Germinal center (tissue), 1 donor: ENCODE measurements around the gene PRKD1.

ENCODE experiments used
- DNase-seq: peaks from one replicate; pipeline ENCODE4 v3.0.0; 2012; ENCODE audit warnings: mixed read lengths, low spot score

The PRKD1 gene

GRCh38 chr14:29836395-29836794 lies 91.3 kb downstream of the PRKD1 start:
- no peak for DNase-seq

DNA sequence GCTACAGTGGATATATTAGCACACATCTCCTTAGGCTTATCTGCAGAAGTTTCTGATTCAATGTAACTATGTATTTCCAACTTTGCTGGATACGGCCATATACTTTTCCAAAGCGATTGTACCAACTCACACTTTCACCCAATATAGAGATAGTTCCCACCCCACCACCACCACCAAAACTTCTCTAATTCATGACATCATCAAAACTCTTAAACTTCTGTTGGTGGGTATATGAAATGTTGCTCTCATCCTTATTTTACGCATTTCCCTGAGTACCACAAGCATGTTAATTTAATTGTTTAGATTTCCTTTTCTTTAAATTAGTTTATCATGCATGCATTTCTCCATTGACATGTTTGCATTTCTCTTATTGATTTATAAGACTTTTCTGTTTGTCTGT lies 95.6 kb downstream of the PRKD1 start:
- no peak for DNase-seq

GRCh38 chr14:29829851-29830250 lies 97.8 kb downstream of the PRKD1 start:
- no peak for DNase-seq

GRCh38 chr14:29823816-29824215 lies 103.8 kb downstream of the PRKD1 start:
- no peak for DNase-seq

DNA sequence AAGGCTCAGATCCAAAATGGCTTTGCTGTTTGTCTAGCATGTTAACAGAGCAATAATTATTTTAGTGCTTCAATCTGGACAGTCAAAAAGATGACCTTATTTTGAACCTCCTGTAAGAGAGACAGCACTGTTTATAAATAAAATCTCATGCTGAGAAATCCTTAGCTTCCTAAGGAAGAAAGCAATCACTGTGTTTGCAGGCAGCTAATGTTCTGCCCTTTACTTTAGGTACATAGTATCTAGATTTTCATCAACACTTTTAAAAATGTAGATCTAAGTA lies 105.3 kb downstream of the PRKD1 start:
- no peak for DNase-seq

- DNase-seq: no peak
Observed at GRCh38 chr14:29821661-29822429, 105.8 kb downstream of the PRKD1 start.

- no peak for DNase-seq
Observed at GRCh38 chr14:29821242-29821641, 106.4 kb downstream of the PRKD1 start.

GRCh38 chr14:29820785-29821184 lies 106.9 kb downstream of the PRKD1 start:
- no peak for DNase-seq

GRCh38 chr14:29817767-29818405 lies 109.8 kb downstream of the PRKD1 start:
- DNase-seq: no peak

GRCh38 chr14:29815016-29815674 lies 112.5 kb downstream of the PRKD1 start:
- DNase-seq: no peak

DNA sequence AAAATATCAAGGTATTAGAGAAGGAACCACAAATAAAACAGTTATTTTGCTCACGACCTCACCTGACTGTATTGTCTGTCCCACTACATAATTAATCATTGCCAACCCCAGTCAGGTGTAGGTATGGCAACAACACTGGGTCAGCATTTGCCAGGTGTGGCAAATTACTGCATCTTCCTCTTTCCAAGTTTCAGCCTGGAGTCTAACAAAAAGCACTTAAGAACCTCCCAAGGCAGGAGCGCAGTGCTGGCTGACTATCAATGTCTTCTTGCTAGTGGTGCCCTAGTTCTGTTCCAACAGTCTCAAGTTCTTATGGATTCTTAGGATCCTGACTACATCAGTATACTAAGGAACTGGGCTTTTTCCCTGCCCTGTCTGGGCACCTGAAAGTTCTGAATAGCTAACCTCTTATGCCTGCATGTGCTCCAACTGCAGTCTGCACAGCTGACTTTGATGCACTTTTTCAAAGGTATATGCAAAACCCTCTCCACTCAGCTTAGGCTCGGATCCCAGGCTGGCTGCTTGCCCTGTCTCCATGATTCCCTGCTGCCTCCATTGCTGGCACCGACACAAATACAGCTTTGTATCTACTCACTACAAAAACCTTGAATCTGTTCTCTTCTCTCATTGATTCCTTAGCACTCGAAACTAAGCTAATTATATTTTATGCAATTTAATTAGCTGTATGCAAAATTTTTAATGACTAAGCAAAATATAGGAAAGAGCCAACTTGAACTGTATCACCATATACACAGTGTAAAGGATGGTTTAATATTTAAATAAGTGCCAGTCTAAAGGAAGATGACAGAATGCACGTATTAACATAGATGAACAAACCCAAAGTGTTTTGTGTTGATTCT lies 113.3 kb downstream of the PRKD1 start:
- DNase-seq: no peak

DNA sequence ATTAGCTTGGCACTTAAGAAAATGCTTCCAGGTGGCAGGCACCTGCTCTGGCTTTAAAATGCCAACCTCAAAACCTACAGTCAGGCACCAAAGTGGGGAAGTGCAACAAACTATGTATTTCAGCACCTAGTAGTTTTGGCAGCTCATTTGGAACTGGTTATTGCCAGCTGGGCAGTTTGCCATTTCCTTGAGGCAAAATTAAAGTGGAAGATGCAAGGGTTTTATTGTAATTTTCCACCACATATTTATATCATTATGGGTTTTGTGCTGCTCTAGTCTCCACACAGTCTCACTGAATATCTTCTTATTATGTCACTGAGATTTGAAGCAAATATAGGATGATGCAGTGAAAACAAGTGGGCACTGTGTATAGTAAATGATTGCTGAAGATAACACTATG lies 117.0 kb downstream of the PRKD1 start:
- no peak for DNase-seq

DNA sequence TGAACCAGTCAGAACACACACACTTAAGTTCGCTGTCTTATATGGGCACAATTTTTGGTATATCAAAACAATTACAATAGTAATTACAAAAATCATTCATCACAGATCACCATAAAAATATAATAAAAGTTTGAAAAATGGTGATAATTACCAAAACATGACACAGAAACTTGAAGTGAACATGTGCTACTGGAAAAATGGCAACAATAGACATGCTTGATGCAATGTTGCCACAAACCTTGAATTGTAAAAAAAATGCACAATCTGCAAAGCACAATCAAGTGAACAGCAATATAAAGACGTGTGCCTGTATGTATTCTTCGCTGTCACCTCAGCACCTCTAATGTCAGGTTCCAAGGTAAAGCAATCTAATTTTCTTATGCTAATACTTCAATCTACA lies 117.6 kb downstream of the PRKD1 start:
- no peak for DNase-seq

DNA sequence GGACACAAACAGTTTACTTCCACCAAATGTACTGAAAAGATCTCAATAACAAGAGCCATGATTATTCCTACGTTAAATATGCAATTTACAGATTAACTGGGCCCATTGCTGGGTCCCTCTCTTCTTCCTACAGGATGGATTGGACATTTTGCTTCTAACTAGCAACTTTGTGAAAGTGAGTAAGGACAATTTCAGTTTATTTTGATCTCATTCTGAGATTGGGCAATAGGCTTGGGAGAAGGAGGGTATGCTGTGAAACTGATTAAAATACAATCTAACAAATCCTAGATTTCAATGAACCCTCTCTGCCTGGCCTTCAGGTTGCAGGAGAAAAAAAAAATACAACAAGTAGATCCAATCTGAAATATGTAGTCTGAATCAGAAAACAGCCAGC lies 121.5 kb downstream of the PRKD1 start:
- no peak for DNase-seq

DNA sequence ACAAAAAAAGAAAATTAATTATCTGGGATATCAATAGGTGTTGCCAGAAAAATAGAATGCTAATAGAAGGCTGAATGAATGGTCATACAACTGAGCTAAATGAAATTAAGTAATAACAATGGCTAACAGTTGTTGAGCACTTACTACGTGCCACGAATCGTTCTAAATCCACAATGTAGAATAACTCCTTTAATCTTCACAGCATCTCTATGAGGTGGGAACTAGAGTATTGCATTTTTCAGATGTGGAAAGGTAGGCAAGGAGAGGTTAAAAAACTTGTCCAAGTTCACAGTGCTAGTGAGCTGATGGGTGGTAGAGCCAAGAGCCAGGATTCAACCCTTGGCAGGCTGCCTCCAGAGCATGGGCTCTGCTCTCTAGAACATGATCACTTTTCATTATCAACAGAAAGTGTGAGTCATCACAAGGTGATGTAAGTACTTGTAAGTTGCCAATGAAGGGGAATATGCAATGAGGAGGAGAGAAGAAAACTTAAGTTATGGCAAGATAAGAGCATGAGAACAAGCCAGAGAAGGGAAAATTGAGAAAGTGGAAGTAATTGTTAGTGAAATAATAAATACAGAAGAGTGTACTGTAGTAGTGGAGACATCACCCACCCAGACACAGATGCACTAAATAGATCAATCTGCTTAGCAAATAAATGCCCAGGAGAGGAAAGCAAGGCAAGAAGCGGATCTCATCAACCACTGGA lies 122.1 kb downstream of the PRKD1 start:
- DNase-seq: no peak

GRCh38 chr14:29804481-29805266 lies 123.0 kb downstream of the PRKD1 start:
- DNase-seq: no peak

DNA sequence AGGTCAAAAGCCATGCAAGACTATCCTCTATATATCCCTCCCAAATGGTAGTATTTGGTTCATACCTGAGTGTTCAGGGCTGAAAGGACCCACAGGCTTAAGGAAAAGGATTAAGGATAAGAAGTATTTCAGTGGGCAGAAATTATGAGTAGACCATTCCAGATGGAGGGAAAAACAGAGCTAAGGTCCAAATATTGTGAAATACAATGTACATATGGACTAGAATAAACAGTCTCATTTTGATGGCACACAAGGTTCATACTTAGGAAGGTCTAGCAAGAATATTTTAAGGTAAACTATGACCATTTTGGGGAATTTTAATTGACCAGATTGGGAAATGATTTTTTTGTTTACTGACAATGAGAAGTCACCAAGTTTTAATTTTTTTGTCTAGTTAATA lies 124.6 kb downstream of the PRKD1 start:
- no peak for DNase-seq

DNA sequence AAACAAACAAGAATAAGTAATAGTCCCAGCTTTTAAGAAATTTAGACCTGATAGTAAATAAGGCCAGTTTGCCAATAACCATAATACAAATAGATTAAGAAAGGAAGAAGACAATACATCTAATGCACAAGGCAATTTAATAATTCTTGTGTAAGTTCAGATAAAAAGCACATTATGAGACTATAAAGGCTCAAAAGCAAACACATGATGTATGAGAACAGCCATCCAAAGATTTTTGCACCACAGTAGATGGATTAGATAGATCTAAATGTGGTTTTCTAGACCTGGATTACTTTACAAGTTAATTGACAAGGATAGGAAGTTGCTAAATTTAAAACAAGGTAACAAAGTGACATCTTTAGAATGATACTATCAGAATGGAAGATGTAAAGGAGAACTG lies 125.4 kb downstream of the PRKD1 start:
- DNase-seq: no peak

DNA sequence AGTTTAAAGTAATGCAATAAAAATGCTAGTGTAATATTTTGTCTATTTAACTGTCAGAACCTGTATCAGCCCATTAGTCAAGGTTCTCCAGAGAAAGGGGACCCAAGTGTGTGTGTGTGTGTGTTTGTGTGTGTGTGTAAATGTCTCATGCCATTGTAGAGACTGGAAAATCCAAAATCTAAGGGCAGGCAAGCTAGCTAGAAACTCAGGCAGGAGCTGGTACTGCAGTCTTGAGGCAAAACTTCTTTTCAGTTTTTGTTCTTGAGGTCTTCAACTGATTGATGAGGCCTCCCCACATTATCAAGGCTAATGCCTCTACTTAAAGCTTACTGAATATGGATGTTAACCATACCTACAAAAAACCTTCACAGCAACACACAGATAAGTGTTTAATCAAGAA lies 126.7 kb downstream of the PRKD1 start:
- no peak for DNase-seq

GRCh38 chr14:29799464-29800095 lies 128.1 kb downstream of the PRKD1 start:
- DNase-seq: no peak

DNA sequence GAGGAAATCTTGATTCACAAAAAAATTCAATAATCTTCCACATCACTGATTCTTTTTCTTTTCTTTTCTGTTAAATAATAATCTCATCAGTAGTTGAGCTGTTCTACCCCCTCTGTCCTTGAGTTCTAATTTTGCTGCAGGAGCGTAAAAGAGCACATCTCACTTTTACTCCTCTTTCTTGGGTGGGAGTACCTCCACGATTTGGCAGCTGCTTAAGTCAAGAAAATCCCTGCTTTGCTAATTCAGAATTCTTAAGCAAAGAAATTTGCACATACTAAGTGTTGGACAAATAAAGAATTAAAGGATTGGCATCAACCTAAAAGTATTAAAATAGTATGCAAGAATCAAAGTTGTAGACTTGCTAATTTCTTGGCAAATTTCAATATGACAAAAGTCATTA lies 128.8 kb downstream of the PRKD1 start:
- no peak for DNase-seq
